Colonic mucosa (tissue), 4 donors: ENCODE data around the gene FRMD5. TPM values are rescaled to one million over a fixed set of nuclear protein-coding genes. Genes with fewer than 3 reads are reported as not detected.
A peak's percentile ranks its signal among the peaks of the same experiment; 100 is the strongest.
"Not testable (repeated sequence)": the region's sequence is repeated elsewhere in the genome, so short reads cannot be mapped to it uniquely, and the experiment has no call there.

Experiments used
- DNase-seq: peaks from one replicate; pipeline ENCODE4 v3.0.0-alpha.2; 2020
- H3K27ac ChIP-seq: fragments of 200-600 bp; one replicate; pipeline ENCODE4 v1.8.0; 2021
- H3K27me3 ChIP-seq: fragments of 200-600 bp; one replicate; pipeline ENCODE4 v1.8.0; 2021
- H3K36me3 ChIP-seq: fragments of 200-600 bp; one replicate; pipeline ENCODE4 v1.8.0; 2021
- H3K4me1 ChIP-seq: fragments of 200-600 bp; one replicate; pipeline ENCODE4 v1.8.0; 2021; ENCODE audit warnings: mild to moderate bottlenecking
- H3K4me3 ChIP-seq: fragments of 200-600 bp; one replicate; pipeline ENCODE4 v1.8.0; 2021
- H3K9ac ChIP-seq, 2 donors: one replicate each; pipeline ENCODE4 v1.7.0; 2013; ENCODE audit warnings: control low read depth in 2 of 2, low read depth in 2 of 2, low read length in 2 of 2
- H3K9me3 ChIP-seq: fragments of 200-600 bp; one replicate; pipeline ENCODE4 v1.8.0; 2021
- intact Hi-C: fragments of 100-400 bp; cut with DNase I; formaldehyde crosslinking; loops from one replicate; pipeline ENCODE4 v1.14.1; 2022
- total RNA-seq, 2 donors: library from RNA; stranded (reverse); fragmentation: NEBNext Ultra II Directional in 1 of 2; extraction: Animal tissue kit (Norgen Biotek cat#: 25700) in 1 of 2; gene quantifications; one replicate each; pipeline ENCODE4 v1.2.1, GENCODE V29; 2021
- TF ChIP-seq, protein P1 (sequence below): fragments of 200-600 bp; IDR thresholded peaks from one replicate; pipeline ENCODE4 v1.8.0; 2022; ENCODE audit warnings: antibody characterized with exemption, mild to moderate bottlenecking
- donor health status: healthy.
- donor health status: DM: no; HTN: no; CAD: no.
- donor health status: DM: no; HTN: no; CAD: no.

FRMD5 gene
- total RNA-seq = 1 to 10 TPM; 2.9 to 3.4 TPM

DNA sequence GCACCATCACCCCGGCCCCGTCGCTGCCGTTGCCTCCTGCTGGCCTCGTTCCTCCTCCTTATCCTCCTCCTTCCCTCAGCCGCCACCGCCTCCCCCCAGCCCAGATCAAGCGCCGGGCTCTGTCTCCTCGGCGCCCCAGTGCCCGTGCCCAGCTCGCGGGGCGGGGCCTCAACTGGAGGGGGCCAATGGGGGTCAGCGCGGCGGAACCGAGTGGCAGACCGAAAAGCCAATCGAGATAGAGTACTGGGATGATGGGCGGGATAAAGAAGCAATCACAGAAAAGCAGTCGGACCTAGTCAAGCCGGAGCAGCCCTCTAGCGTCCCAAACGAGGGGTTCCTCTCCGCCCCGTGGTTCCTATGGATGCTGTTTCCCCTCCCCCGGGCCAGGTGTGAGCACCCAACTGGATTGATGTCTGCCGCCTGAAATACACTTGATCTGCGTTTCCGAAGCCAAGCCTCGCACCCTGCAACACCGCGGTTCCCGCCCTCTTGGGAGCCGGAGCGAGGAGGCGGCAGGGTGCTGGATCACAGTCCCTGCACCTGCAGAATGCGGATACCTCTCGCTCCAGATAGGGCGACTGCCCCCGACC is at the start of gene FRMD5:
Gene FRMD5 (minus strand): TSS at position 121 of the 590 bp plus-strand sequence.
- Histone ChIP-seq H3K27ac (peak within 1 kb of the TSS; percentile 80), H3K36me3 (no peaks in the 10 kb centered on the region), H3K4me1 (no peaks in the 10 kb centered on the region), H3K9ac (peak within 1 kb of the TSS in 1 of 2 donors; percentile 81), H3K4me3 (peak within 1 kb of the TSS; percentile 71), H3K27me3 (peaks cover 7% of the 10 kb centered on the region), H3K9me3 (no peaks in the 10 kb centered on the region)
- intact Hi-C loops = no loop called here
- DNase-seq = peak; percentile 93
- TF ChIP-seq, protein P1, sequence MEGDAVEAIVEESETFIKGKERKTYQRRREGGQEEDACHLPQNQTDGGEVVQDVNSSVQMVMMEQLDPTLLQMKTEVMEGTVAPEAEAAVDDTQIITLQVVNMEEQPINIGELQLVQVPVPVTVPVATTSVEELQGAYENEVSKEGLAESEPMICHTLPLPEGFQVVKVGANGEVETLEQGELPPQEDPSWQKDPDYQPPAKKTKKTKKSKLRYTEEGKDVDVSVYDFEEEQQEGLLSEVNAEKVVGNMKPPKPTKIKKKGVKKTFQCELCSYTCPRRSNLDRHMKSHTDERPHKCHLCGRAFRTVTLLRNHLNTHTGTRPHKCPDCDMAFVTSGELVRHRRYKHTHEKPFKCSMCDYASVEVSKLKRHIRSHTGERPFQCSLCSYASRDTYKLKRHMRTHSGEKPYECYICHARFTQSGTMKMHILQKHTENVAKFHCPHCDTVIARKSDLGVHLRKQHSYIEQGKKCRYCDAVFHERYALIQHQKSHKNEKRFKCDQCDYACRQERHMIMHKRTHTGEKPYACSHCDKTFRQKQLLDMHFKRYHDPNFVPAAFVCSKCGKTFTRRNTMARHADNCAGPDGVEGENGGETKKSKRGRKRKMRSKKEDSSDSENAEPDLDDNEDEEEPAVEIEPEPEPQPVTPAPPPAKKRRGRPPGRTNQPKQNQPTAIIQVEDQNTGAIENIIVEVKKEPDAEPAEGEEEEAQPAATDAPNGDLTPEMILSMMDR = peak; percentile 26

DNA sequence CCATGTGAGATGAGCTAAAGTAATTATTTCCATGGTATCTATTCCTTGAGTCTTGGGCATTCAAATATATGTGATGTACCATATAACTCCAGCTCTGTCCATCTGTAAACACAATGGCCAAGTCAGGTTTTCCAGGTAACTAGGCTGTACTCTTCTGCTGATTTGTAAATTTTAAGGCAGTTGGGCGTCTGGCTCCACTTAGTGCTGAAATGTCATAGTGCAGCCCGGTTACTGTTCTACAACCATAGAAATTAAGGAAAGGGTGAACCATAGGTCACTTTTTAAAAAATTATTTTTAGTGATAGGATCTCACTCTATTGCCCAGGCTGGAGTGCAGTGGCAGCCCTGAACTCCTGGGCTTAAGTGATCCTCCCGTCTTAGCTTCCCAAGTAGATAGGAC is 48.8 kb upstream of the FRMD5 start:
- TF ChIP-seq, protein P1 = no peak
- no peaks in the 10 kb centered on the region for H3K4me1 ChIP-seq
- H3K27ac ChIP-seq = no peak overlapping the region
- no peaks in the 10 kb centered on the region for H3K27me3 ChIP-seq
- DNase-seq = no peak
- intact Hi-C loops = no loop called here
- H3K9me3 ChIP-seq = no peaks in the 10 kb centered on the region
- no peak overlapping the region for H3K9ac ChIP-seq
- no peaks in the 10 kb centered on the region for H3K36me3 ChIP-seq
- no peak overlapping the region for H3K4me3 ChIP-seq

DNA sequence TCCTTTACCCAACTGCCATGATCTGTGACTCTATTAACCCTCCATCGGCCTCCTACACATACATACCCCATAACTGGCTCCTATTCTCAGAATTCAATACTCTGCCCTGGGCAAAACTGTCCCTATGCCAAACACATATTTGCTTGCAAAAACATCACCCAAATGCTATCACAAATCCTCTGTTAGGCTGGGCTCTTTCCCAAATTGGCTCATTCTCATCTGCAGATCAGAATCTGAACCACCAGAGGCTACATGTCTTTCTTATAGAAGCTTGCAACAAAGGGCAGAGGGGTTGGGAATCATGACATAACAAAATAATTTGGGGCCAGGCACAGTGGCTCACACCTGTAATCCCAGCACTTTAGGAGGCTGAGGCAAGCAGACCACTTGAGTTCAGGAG is 48.1 kb upstream of the FRMD5 start:
- intact Hi-C loops = no loop called here
- Histone ChIP-seq H3K27ac (no peak overlapping the region), H3K27me3 (no peaks in the 10 kb centered on the region), H3K36me3 (no peaks in the 10 kb centered on the region), H3K4me1 (no peaks in the 10 kb centered on the region), H3K9me3 (no peaks in the 10 kb centered on the region), H3K4me3 (no peak overlapping the region), H3K9ac (no peak overlapping the region)
- DNase-seq = no peak
- TF ChIP-seq, protein P1 = no peak

DNA sequence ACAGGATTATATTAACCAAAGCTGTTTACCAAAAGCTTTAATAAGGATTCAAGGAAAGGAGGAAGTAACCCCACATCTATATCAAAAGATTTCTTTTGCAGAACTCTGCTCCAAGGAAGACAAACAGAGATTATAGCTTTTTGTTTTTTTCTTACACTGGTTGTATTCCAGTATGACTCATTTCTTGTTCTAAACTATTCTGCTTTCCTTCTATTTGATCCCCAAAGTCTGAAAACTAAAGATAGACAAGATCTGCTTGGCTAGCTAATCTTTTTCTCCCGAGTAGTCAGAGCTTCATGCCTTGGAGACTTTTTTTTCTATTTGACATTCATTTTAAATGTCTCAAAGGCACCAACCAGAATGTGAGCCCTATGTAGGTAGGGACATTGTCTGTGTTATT is 36.8 kb upstream of the FRMD5 start:
- DNase-seq = no peak
- no peak overlapping the region for H3K9ac ChIP-seq
- intact Hi-C loops = no loop called here
- TF ChIP-seq, protein P1 = no peak
- no peaks in the 10 kb centered on the region for H3K27me3 ChIP-seq
- no peak overlapping the region for H3K27ac ChIP-seq
- no peaks in the 10 kb centered on the region for H3K36me3 ChIP-seq
- H3K4me1 ChIP-seq = no peaks in the 10 kb centered on the region
- H3K9me3 ChIP-seq = no peaks in the 10 kb centered on the region
- no peak overlapping the region for H3K4me3 ChIP-seq

DNA sequence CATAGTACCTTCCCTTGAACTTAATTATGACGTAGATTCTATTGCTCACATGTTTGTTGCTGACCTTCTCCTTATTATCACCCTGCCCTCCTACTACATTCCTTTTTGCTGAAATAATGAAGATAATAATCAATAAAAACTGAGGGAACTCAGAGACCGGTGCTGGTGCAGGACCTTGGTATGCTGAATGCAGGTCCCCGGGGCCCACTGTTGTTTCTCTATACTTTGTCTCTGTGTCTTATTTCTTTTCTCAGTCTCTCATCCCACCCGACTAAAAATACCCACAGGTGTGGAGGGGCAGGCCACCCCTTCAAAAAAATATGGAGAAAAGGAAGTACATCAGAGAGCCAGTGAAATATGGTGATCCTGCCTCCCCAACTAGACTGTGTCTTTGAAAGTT is 34.2 kb upstream of the FRMD5 start:
- H3K4me1 ChIP-seq, H3K9ac ChIP-seq, H3K27ac ChIP-seq, H3K27me3 ChIP-seq, H3K36me3 ChIP-seq, DNase-seq, H3K4me3 ChIP-seq, H3K9me3 ChIP-seq, intact Hi-C loops: not testable (repeated sequence)

DNA sequence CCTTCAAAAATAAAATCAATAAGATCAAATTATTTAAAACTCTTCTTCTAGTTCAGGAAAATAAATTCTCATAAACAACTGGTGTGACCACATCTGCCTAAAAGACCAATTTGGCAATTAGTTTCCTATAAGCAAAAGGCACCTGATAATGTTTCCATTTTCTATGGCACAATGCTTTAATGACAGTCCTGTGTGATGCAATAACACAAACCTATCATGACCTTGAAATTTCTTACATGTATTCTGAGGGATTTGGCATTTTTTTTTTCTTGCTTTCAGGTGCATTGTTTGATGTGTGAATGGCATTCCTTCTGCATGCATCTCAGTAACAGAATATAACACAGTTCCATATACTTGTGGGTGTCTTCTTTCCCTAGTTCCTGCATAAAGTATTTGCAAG is 32.5 kb upstream of the FRMD5 start:
- DNase-seq = no peak
- Histone ChIP-seq H3K36me3 (no peaks in the 10 kb centered on the region), H3K9ac (no peak overlapping the region), H3K27ac (no peak overlapping the region), H3K27me3 (no peaks in the 10 kb centered on the region), H3K9me3 (no peaks in the 10 kb centered on the region), H3K4me3 (no peak overlapping the region), H3K4me1 (no peaks in the 10 kb centered on the region)
- intact Hi-C loops = no loop called here
- TF ChIP-seq, protein P1 = no peak

DNA sequence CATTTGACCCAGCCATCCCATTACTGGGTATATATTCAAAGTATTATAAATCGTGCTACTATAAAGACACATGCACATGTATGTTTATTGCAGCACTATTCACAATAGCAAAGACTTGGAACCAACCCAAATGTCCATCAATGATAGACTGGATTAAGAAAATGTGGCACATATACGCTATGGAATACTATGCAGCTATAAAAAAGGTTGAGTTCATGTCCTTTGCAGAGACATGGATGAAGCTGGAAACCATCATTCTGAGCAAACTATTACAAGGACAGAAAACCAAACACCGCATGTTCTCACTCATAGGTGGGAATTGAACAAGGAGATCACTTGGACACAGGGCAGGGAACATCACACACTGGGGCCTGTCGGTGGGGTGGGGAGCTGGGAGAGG is 31.9 kb upstream of the FRMD5 start:
- H3K9ac ChIP-seq, intact Hi-C loops, DNase-seq, H3K9me3 ChIP-seq, H3K27ac ChIP-seq, H3K4me3 ChIP-seq, H3K27me3 ChIP-seq, H3K36me3 ChIP-seq, H3K4me1 ChIP-seq: not testable (repeated sequence)
